ENCODE results near the gene SLC6A8.

The SLC6A8 gene

DNA sequence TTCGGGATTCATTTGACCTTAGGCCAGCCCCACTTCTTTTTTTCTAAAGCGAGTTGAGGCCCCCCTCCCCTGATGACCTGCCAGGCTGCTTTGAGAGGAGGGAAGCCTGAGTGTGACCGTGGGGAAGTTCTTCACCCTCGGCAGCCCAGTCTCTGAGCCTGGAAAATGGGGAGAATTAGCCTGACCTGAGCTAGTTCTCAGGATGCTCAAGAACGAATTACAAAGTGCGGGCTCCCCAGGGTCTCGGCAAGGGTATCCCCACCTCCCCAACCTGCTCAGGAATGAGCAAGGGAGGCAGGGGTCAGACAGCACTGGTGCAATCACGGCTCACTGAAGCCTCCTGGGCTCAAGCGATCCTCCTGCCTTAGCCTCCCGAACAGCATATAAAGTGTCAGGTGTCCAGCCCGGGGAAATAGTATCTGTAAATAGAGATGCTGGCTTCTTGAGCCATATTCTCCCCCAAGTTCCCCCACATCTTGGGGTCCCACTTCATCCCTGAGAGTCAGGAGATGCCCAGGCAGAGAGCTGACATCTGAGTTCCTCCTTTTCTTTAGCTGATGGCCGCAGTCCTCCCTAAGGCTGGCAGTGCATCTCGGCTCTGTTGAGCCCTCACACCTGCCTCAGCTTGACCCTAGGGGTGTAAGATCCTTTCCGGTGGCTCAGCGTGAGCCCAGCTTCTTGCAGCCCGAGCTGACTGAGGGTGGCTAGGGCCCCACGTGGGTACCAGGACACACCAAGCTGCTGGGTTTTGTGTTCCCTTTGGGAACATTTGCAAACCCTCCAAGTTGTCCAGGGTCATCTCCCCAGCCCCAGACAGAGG, 39.2 kb upstream of the SLC6A8 start:
- TF ChIP-seq, protein P1, sequence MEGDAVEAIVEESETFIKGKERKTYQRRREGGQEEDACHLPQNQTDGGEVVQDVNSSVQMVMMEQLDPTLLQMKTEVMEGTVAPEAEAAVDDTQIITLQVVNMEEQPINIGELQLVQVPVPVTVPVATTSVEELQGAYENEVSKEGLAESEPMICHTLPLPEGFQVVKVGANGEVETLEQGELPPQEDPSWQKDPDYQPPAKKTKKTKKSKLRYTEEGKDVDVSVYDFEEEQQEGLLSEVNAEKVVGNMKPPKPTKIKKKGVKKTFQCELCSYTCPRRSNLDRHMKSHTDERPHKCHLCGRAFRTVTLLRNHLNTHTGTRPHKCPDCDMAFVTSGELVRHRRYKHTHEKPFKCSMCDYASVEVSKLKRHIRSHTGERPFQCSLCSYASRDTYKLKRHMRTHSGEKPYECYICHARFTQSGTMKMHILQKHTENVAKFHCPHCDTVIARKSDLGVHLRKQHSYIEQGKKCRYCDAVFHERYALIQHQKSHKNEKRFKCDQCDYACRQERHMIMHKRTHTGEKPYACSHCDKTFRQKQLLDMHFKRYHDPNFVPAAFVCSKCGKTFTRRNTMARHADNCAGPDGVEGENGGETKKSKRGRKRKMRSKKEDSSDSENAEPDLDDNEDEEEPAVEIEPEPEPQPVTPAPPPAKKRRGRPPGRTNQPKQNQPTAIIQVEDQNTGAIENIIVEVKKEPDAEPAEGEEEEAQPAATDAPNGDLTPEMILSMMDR (conservative IDR thresholded peaks at IDR 0.05; ENCODE audit: low read depth), result no peak
- no peak overlapping the region for H3K27ac ChIP-seq
- ChIA-PET CTCF (interaction anchor here (0.7 to 1.1 kb wide), 2 partner anchors 94 to 402 kb away, joined by 3 to 4 read pairs; no protein-coding TSS in a partner anchor), POLR2A (ENCODE audit: low non-redundant PET) (interaction anchor here (0.7 kb wide), 1 partner anchor 94 kb away, joined by 3 read pairs; no protein-coding TSS in a partner anchor)
- DNase-seq (ENCODE audit: low spot score), result no peak

DNA sequence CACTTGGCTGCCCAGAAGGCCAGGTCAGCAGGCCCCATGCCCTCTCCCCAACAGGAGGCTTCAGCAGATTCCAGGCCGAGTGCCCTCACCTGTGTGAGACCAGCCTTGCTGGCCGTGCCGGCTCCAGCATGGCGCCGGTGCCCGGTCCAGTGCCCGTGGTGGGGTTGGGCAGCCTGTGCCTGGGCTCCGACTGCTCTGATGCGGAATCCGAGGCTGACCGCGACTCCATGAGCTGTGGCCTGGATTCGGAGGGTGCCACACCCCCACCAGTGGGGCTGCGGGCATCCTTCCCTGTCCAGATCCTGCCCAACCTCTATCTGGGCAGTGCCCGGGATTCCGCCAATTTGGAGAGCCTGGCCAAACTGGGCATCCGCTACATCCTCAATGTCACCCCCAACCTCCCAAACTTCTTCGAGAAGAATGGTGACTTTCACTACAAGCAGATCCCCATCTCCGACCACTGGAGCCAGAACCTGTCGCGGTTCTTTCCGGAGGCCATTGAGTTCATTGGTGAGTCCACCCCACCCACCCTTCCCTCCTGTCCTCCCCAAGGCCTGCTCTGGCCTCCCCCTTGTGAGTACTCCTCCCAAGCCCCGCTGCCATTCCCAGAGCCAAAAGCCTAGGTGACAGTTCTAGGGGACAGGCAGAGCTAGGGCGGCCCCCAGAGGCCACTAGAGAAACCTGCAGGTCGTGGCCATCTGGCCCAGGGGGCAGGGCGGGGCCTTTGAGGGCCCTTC, 38.4 kb upstream of the SLC6A8 start:
- DNase-seq (ENCODE audit: low spot score), result no peak
- TF ChIP-seq, protein P1 (conservative IDR thresholded peaks at IDR 0.05; ENCODE audit: low read depth), result peak; percentile 21; the same call in 1 of the 2 replicates
- POLR2A ChIA-PET (ENCODE audit: low non-redundant PET), result no interaction called here
- H3K27ac ChIP-seq, result no peak overlapping the region
- CTCF ChIA-PET, result interaction anchor here (0.7 to 1.0 kb wide), 2 partner anchors 94 to 401 kb away, joined by 3 read pairs; no protein-coding TSS in a partner anchor

- TF ChIP-seq, protein P1 (conservative IDR thresholded peaks at IDR 0.05; ENCODE audit: low read depth), result no peak
- no peak overlapping the region for H3K27ac ChIP-seq
- no peak for DNase-seq (ENCODE audit: low spot score)
- CTCF ChIA-PET, result interaction anchor here (0.7 to 1.0 kb wide), 2 partner anchors 8 to 95 kb away, joined by 3 read pairs; no protein-coding TSS in a partner anchor
- POLR2A ChIA-PET (ENCODE audit: low non-redundant PET), result no interaction called here
Observed at GRCh38 chrX:153649915-153650782, 37.6 kb upstream of the SLC6A8 start.

GRCh38 chrX:153650959-153651358, 36.8 kb upstream of the SLC6A8 start:
- TF ChIP-seq, protein P1 (conservative IDR thresholded peaks at IDR 0.05; ENCODE audit: low read depth), result no peak
- no peak overlapping the region for H3K27ac ChIP-seq
- ChIA-PET CTCF (no interaction called here), POLR2A (ENCODE audit: low non-redundant PET) (no interaction called here)
- no peak for DNase-seq (ENCODE audit: low spot score)

DNA sequence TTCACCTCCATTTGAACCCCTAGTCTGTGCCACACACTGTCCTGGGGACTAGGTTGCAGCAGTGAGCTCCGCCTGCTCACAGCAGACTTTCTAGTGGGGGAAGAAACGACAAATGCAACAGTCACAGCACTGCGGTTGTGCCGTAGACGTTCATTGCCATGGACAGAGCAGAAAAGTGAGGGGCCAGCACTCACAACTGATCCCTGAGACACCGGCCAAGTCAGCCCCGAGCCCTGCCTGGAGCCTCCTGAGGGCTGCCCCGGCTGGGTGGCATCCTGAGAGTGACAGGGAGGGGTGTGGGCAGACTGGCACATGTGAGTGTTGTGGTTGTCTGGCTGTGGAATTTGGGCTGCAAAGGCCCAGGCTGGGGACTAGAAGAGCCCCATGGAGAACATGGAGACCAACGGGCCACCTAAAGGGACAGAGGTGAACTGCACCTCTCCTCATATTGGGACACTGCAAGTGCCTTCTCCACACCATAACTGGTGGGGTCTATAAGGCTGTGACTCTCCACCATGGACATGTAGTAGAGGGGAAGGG, 36.1 kb upstream of the SLC6A8 start:
- no peak for DNase-seq (ENCODE audit: low spot score)
- ChIA-PET POLR2A (ENCODE audit: low non-redundant PET) (no interaction called here), CTCF (interaction anchor here (1.1 to 1.6 kb wide), 2 partner anchors 12 to 16 kb away, joined by 5 to 6 read pairs; no protein-coding TSS in a partner anchor)
- TF ChIP-seq, protein P1 (conservative IDR thresholded peaks at IDR 0.05; ENCODE audit: low read depth), result peak; percentile 13; the same call in 1 of the 2 replicates
- H3K27ac ChIP-seq, result no peak overlapping the region
